Neutrophil (primary cell): ENCODE measurements around the gene CSNK2A3.

Experiments used
- H3K27ac ChIP-seq: fragments of 200-600 bp; sonication (generic); 2 replicates; pipeline ENCODE4 v1.5.1; 2016; ENCODE audit warnings: mild to moderate bottlenecking, moderate library complexity
- H3K27me3 ChIP-seq: fragments of 200-600 bp; sonication (generic); 2 replicates; pipeline ENCODE4 v1.6.0; 2016; ENCODE audit warnings: mild to moderate bottlenecking
- H3K36me3 ChIP-seq: fragments of 200-600 bp; sonication (generic); 2 replicates; pipeline ENCODE4 v1.5.1; 2017
- H3K4me1 ChIP-seq, 2 experiments: fragments of 200-600 bp in 1 of 2; sonication (generic) in 1 of 2; 1 replicate in 1 of 2; 2 replicates in 1 of 2; pipeline versions ENCODE4 v1.5.1 to v1.6.1; 2013 to 2016; ENCODE audit warnings: low read depth in 1 of 2, low read length in 1 of 2, mild to moderate bottlenecking in 1 of 2, moderate library complexity in 1 of 2; ENCODE audit not compliant: control insufficient read depth in 1 of 2, insufficient read depth in 1 of 2
- H3K4me3 ChIP-seq, 2 experiments: fragments of 200-600 bp in 1 of 2; sonication (generic) in 1 of 2; 1 replicate in 1 of 2; 2 replicates in 1 of 2; pipeline ENCODE4 v1.5.1; 2013 to 2016; ENCODE audit warnings: low read depth in 1 of 2, low read length in 1 of 2, mild to moderate bottlenecking in 1 of 2, moderate library complexity in 1 of 2
- H3K9me3 ChIP-seq: fragments of 200-600 bp; sonication (generic); 2 replicates; pipeline ENCODE4 v1.5.1; 2016
- CTCF ChIP-seq: fragments of 200-600 bp; sonication (generic); IDR thresholded peaks from 2 replicates; pipeline ENCODE4 v1.5.1; 2016; ENCODE audit warnings: antibody characterized with exemption

Gene CSNK2A3

GRCh38 chr11:11322101-11322500 is 30.9 kb downstream of the CSNK2A3 start:
- TF ChIP-seq CTCF: no peak
- H3K27ac ChIP-seq: no peak overlapping the region

GRCh38 chr11:11320825-11321224 is 32.2 kb downstream of the CSNK2A3 start:
- H3K9me3 ChIP-seq: no peaks in the 10 kb centered on the region
- no peak overlapping the region for H3K27ac ChIP-seq
- no peak for TF ChIP-seq CTCF
- peaks cover 0 to 4% of the 10 kb centered on the region in 2 experiments for H3K4me1 ChIP-seq
- no peak overlapping the region for H3K4me3 ChIP-seq
- H3K36me3 ChIP-seq: no peaks in the 10 kb centered on the region
- H3K27me3 ChIP-seq: no peaks in the 10 kb centered on the region

More at GRCh38 chr11:11322101-11322500, 30.9 kb downstream of the CSNK2A3 start:
- Histone ChIP-seq H3K4me3 (no peak overlapping the region), H3K4me1 (peaks cover 0 to 4% of the 10 kb centered on the region in 2 experiments), H3K9me3 (no peaks in the 10 kb centered on the region), H3K27me3 (no peaks in the 10 kb centered on the region), H3K36me3 (no peaks in the 10 kb centered on the region)

GRCh38 chr11:11318961-11319360 is 34.1 kb downstream of the CSNK2A3 start:
- Histone ChIP-seq H3K4me3 (no peak overlapping the region), H3K27ac (no peak overlapping the region), H3K9me3 (no peaks in the 10 kb centered on the region), H3K4me1 (peaks cover 0 to 4% of the 10 kb centered on the region in 2 experiments), H3K27me3 (no peaks in the 10 kb centered on the region), H3K36me3 (no peaks in the 10 kb centered on the region)
- TF ChIP-seq CTCF: no peak

GRCh38 chr11:11318461-11318860 is 34.6 kb downstream of the CSNK2A3 start:
- Histone ChIP-seq H3K27me3 (no peaks in the 10 kb centered on the region), H3K4me3 (no peak overlapping the region), H3K9me3 (no peaks in the 10 kb centered on the region), H3K4me1 (peaks cover 4% of the 10 kb centered on the region in 2 experiments), H3K27ac (no peak overlapping the region), H3K36me3 (no peaks in the 10 kb centered on the region)
- no peak for TF ChIP-seq CTCF

- TF ChIP-seq CTCF: no peak
These were observed 36.3 kb downstream of the CSNK2A3 start for GRCh38 chr11:11316651-11317230.

More at GRCh38 chr11:11316651-11317230, 36.3 kb downstream of the CSNK2A3 start:
- Histone ChIP-seq H3K9me3 (no peaks in the 10 kb centered on the region), H3K4me3 (no peak overlapping the region), H3K4me1 (peaks cover 4 to 15% of the 10 kb centered on the region in 2 experiments), H3K27me3 (no peaks in the 10 kb centered on the region), H3K27ac (no peak overlapping the region), H3K36me3 (no peaks in the 10 kb centered on the region)
